SIG-M5 treated with dmso at 0.1 percent for 504 hours (cell line): ENCODE results near the gene MARCHF4.

Experiments used
- DNase-seq: peaks from one replicate; lab custom pipeline; 2025; ENCODE audit not compliant: unreplicated experiment; lab: John Stamatoyannopoulos, UW

MARCHF4 gene

DNA sequence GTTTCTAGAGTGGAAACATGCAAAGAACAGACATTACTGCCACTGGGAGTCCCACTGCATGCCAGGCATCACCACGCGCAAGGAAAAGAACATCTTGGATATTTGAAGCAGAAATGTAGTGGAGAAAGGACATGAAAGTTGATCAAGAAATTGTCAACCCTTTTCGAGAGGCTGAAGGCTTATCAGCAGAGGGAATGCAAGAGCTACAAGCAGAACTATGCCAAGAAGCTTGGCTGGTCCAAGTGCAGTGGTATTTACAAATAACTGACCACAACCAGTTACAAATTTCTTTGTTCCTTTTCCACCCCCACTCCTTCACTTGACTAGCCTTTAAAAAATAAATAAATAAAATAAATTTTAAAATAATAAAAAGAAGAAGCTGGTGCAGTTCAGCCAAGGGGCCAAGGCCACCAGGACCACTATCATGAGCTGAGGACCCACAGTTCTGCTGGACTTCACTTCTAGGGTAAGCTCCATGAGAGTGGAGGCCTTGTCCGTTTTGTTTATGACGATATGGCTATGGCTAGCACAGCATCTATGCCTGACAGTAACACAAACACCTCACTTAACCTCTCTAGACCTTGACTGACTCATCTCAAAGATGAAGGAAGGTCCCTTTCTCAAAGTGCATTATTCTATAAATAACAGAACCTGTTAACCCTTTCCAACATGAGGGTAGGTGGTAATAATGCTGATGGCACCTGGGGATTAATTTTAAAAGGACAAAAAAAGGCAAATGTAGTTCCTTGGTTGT is 20.9 kb downstream of the MARCHF4 start:
- no peak for DNase-seq

- no peak for DNase-seq
These were observed 22.0 kb downstream of the MARCHF4 start for GRCh38 chr2:216350214-216350791.

DNA sequence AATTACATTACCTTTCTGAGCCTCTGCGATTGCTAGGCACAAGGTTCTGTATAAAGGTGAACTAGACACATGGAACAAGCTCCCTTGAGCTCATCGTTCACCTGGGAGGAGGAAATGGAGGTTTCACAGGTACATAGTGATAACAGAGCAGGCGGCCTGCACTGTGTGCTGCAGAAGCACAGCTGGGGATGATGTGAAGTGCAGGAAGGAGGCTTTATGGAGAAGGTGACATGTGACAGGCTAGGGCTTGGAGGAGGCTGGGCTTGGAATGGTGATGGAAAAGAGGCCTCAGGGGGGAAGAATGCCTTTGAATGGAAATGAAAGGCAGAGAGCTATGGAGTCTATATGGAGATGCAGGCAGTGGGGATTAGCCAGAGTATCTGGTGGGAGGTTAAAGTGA is 22.9 kb downstream of the MARCHF4 start:
- no peak for DNase-seq

GRCh38 chr2:216348756-216349308 is 23.5 kb downstream of the MARCHF4 start:
- no peak for DNase-seq

- no peak for DNase-seq
These were observed 25.5 kb downstream of the MARCHF4 start for GRCh38 chr2:216346781-216347180.

DNA sequence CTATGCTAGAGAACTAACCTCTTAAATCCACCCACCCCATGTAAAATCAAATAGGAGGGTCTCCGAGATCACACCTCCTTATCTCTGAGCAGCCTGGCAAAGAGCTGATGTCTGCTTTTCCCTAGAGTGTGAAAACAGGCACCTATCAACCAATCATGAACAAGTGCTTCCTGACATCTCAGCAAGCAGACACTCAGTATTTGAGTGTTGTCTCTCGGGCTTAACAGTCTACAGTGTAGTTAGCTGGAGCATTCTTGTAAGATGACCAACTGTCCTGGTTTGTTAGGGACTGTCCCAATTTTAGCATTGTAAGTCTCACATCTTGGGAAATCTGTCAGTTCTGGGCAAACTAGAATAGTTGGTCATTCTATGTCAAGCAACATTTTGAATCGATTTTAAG is 26.4 kb downstream of the MARCHF4 start:
- DNase-seq = no peak

GRCh38 chr2:216344950-216345300 is 27.4 kb downstream of the MARCHF4 start:
- no peak for DNase-seq

- no peak for DNase-seq
These were observed 27.9 kb downstream of the MARCHF4 start for GRCh38 chr2:216344206-216344949.

DNA sequence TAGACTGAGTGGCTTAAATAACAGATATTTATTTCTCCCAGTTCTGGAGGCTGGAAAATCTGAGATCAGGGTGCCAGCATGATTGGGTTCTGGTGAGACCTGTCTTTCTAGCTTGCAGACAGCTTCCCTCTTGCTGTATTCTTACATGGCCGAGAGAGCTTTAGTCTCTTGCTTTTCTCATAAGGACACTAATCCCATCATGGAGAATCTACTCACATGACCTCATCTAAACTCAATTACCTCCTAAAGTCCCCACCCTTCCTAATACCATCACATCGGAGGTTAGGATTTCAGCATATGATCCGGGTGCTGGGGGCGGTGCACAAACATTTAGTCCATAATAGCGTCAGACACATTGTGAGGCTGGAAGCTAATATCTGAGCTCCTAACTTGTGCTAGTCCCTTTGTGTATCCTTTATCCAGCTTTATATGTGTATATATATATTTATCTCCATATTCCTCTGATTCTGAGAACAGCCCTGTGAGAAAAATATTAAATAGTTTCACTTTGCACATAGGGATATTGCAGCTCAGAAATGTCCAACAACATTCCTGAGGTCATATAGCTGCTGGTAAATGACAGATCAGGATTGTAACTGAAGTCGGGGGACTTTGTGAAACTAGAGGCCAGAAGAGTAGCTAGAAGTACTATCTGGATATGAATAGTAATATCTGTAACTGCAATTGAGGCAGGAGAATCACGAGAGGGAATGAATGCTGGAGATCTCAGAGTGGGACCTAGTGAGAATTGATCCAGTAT is 28.9 kb downstream of the MARCHF4 start:
- no peak for DNase-seq

GRCh38 chr2:216341121-216341520 is 31.2 kb downstream of the MARCHF4 start:
- no peak for DNase-seq

DNA sequence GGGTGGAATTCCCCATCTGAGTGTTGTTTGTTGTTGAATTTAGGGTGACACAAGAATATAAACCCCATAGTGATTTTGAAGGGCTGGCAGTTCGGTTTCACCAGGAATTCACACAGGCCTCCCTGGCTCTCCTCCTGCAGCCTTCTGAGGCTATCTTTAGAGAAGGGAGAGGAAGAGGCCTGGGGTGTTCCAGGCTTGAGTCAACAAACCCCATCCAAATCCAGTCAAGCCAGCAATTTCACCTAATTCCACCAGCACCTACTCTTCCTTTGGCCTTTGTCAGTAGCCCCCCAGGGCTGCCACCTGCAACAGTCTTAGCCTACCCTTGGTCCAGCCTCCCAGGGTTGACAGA is 32.0 kb downstream of the MARCHF4 start:
- no peak for DNase-seq

DNA sequence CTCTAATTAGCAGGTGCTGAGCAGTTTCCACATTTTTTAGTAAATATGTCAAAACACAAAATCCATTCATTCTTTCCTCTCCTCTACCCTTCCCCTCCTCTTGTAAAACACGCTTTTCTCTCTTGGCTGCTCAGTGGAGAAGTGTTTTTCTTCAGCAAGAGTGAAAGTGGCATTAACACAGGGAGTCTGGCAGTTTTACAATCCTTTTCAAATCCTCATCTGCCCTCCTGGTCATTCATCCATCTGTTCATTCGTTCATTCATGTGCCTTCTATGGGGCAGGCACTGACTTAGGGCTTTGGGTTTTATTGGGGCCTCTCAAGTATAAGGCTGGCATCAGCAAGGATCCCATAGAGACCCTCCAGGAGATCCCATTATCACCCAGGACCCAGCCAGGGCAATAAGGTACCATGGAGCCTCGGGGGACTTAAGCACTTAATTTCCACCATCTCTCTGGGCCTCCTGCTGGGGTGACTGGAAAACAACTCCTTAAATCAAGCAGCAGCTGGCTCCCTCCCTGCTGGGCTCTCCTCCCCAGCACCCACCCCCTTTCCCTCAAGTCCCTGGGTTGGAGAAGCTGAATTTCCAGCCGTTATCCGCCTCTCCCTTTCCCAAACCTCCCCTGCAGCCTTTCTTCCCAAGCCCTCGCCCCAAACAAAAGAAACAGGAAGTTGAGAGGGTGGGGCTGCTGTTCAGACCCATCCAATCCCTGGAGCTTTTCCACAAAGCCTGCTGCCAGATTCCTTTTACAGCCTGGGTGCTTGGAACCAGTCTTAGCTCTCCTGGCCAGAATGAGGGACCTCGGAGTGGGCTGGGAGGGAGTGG is 32.6 kb downstream of the MARCHF4 start:
- no peak for DNase-seq

DNA sequence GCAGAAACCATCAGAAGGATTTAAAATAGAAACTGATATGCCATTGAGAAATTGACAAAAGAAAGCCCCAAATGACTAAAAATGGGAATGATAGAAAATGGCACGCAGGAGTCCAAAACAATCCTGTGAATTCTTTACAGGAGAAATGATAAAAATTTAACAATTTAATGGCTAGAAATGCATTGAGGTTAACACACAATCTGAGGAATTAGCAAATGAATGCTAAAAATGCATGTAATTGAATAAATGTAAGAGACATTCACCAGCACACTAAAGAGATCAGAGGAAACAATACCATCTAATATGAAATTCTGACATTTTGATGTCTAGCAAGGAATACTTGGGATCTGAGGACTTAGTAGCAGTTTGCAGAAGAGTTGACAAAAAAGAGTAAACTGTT is 37.0 kb downstream of the MARCHF4 start:
- DNase-seq = no peak

DNA sequence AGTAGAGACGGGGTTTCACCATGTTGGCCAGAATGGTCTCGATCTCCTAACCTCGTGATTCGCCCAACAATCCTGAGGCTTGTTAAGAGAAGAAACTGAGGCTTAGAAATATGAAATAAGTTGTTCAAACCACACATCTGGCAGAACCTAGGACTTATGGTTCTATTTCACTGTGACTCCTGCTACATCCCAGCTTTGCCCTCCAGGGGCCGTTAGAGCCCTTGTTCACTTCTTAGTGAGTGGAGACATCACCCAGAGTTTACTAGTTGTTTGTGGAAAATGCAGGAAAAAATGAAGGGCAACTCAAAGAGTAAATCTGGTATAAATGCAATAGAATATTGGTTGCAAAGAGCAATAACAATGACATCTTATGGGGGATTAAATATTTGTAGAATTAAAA is 43.9 kb downstream of the MARCHF4 start:
- no peak for DNase-seq

GRCh38 chr2:216327447-216327935 is 44.8 kb downstream of the MARCHF4 start:
- no peak for DNase-seq
